ENCODE measurements around the gene CAAP1. TPM values are rescaled to one million over a fixed set of nuclear protein-coding genes. Genes with fewer than 3 reads are reported as not detected.

Gene CAAP1
- total RNA-seq, 1 experiment from 2014 or later = 30.5 TPM

DNA sequence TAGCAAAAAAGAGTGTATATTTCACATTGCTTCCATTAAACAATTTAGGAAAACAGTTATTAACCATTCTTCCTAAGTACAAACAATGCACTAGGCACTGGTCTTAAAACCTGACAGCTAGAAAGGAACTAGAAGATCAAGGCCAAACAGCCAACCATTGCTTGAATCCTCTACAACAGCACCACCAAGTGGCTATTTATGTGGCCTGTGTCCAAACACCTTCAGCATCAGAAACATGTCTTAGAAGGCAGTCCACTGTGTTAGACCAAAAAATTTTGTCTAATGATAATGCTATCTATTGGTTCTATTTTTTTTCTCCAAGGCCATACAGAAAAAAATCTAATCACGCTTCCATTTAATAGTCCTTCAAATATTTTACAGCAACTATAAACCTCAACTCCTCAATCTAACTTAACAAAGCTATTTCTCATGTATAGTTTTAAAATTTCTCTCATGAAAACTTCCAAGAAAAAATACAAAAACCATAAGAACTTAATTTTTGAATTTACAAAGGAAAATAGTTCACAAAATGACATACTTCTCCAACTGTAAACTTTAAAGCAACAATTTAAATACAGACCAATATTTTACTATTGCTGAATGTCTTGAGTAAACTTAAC, 36.1 kb downstream of the CAAP1 start:
- H2BK12ac ChIP-seq (ENCODE audit: insufficient read length, low read depth, low read length) = no peak overlapping the region
- DNase-seq = peak; percentile 63
- no peak overlapping the region for H3K4me2 ChIP-seq (ENCODE audit: insufficient read depth, insufficient read length, low read length)
- Mint-ChIP-seq H3K27ac (no peak overlapping the region), H3K4me1 (no peaks in the 10 kb centered on the region), H3K36me3 (ENCODE audit: insufficient read depth in 1 of 3, low read depth in 3 of 3) (peaks cover 17 to 48% (median 35%) of the 10 kb centered on the region in 3 experiments), H3K9me3 (no peaks in the 10 kb centered on the region), H3K27me3 (ENCODE audit: low read depth) (no peaks in the 10 kb centered on the region), H3K4me3 (no peak overlapping the region)
- H4K91ac ChIP-seq (ENCODE audit: insufficient read length, low read depth, low read length) = no peak overlapping the region
- no peaks in the 10 kb centered on the region for H3K9me3 ChIP-seq (ENCODE audit: control insufficient read depth, low read depth, low read length)
- no peak overlapping the region for H4K5ac ChIP-seq (ENCODE audit: insufficient read length, low read depth, low read length)
- H3K9ac ChIP-seq (ENCODE audit: extremely low read depth, insufficient read length, low read length) = no peak overlapping the region
- no peak overlapping the region for H3K14ac ChIP-seq (ENCODE audit: insufficient read depth, low read length)
- H2AK5ac ChIP-seq (ENCODE audit: insufficient read length, low read length) = no peak overlapping the region
- no peak overlapping the region for H3K27ac ChIP-seq (ENCODE audit: insufficient read length, low read depth, low read length)
- H2BK5ac ChIP-seq (ENCODE audit: insufficient read length, low read length) = no peak overlapping the region
- H2BK20ac ChIP-seq (ENCODE audit: low read depth, low read length, poor library complexity, severe bottlenecking) = no peak overlapping the region
- H3K18ac ChIP-seq (ENCODE audit: insufficient read length, low read depth, low read length) = no peak overlapping the region
- TF ChIP-seq, protein P1, sequence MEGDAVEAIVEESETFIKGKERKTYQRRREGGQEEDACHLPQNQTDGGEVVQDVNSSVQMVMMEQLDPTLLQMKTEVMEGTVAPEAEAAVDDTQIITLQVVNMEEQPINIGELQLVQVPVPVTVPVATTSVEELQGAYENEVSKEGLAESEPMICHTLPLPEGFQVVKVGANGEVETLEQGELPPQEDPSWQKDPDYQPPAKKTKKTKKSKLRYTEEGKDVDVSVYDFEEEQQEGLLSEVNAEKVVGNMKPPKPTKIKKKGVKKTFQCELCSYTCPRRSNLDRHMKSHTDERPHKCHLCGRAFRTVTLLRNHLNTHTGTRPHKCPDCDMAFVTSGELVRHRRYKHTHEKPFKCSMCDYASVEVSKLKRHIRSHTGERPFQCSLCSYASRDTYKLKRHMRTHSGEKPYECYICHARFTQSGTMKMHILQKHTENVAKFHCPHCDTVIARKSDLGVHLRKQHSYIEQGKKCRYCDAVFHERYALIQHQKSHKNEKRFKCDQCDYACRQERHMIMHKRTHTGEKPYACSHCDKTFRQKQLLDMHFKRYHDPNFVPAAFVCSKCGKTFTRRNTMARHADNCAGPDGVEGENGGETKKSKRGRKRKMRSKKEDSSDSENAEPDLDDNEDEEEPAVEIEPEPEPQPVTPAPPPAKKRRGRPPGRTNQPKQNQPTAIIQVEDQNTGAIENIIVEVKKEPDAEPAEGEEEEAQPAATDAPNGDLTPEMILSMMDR (conservative IDR thresholded peaks at IDR 0.05) = peak; percentile 91
- H2AFZ ChIP-seq (ENCODE audit: low read length) = no peak overlapping the region
- no peak overlapping the region for H2BK15ac ChIP-seq (ENCODE audit: low read depth, low read length)
- no peaks in the 10 kb centered on the region for H4K20me1 ChIP-seq (ENCODE audit: control insufficient read depth, insufficient read depth, insufficient read length)
- no peaks in the 10 kb centered on the region for H3K27me3 ChIP-seq (ENCODE audit: insufficient read depth, low read length)
- no peak overlapping the region for H3K56ac ChIP-seq (ENCODE audit: insufficient read length, low read depth, low read length)
- H2BK120ac ChIP-seq (ENCODE audit: low read depth, low read length, poor library complexity, severe bottlenecking) = no peak overlapping the region
- WGBS (ENCODE audit: extremely low coverage, insufficient read length, low lambda C conversion rate) = no CpG with 5 or more reads among the region's 1 CpG
- H3K4me1 ChIP-seq (ENCODE audit: insufficient read depth, low read length) = no peaks in the 10 kb centered on the region
- no peaks in the 10 kb centered on the region for H3K23me2 ChIP-seq (ENCODE audit: insufficient read length, low read depth, low read length, poor library complexity, severe bottlenecking)
- no peak overlapping the region for H4K8ac ChIP-seq (replicated peaks; ENCODE audit: insufficient read length, low read depth, low read length)
- no peak overlapping the region for H3K4ac ChIP-seq (ENCODE audit: low read depth, low read length)
- H3K79me1 ChIP-seq (ENCODE audit: insufficient read depth, low read depth, low read length, poor library complexity, severe bottlenecking) = no peaks in the 10 kb centered on the region
- H3T11ph ChIP-seq (ENCODE audit: low read length) = no peak overlapping the region
- H3K79me2 ChIP-seq (ENCODE audit: insufficient read depth, low read length) = no peaks in the 10 kb centered on the region
- H3K23ac ChIP-seq (ENCODE audit: insufficient read length, low read depth, low read length) = no peak overlapping the region
